HG03039 (cell line): Measurements from ENCODE around the gene CCNI2.
"Not testable (repeated sequence)": the region's sequence is repeated elsewhere in the genome, so short reads cannot be mapped to it uniquely, and the experiment has no call there.

Source experiments
- ATAC-seq: cut with Tn5 transposase; IDR thresholded peaks from one replicate; pipeline ENCODE4 v1.9.1; 2021; ENCODE audit warnings: mild to moderate bottlenecking, moderate library complexity; ENCODE audit not compliant: unreplicated experiment

CCNI2 gene

GRCh38 chr5:132778856-132779255, 31.6 kb downstream of the CCNI2 start:
- ATAC-seq: no peak

GRCh38 chr5:132779961-132780360, 32.7 kb downstream of the CCNI2 start:
- ATAC-seq: no peak

- ATAC-seq: no peak
These were observed 33.4 kb downstream of the CCNI2 start for GRCh38 chr5:132780577-132780976.

DNA sequence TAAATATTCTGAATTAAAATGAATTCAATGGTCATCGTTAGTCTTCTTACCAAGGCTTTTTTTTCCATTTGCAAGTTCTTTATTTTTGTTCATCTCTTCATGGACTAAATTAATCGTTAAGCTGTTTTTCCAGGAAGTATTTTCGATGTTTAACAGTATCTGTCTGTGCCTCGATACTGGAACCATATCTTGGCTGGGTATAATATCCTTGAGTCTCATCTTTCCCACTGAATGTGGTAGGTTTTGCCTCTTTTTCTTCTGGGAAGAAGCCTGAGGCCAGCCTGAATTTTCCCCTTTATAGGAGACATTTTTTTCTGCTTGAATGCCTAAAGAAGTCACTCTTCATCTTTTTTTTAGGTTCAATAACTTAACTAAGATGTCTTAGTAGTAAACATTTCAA, 33.8 kb downstream of the CCNI2 start:
- ATAC-seq: no peak

- no peak for ATAC-seq
These were observed 34.9 kb downstream of the CCNI2 start for GRCh38 chr5:132782101-132782500.

DNA sequence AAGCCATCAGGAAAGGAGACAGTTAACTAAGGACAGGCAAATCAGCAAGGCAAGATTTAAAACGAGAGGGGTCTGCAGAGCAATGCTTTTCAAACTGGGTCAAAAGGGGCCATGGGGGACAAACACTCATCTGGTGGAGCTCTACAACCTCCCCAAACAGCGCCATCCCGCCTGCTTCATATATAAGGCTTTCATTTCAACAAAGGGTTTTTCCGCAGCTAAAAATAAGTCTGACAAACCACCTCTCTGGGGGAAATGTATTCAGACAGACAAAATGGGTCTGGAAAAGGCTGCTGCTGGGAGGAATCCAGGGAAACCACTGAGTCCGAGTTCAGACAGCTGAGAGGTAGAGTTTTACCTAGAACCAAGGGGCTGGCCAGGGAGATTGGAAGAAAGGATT, 38.1 kb downstream of the CCNI2 start:
- no peak for ATAC-seq

DNA sequence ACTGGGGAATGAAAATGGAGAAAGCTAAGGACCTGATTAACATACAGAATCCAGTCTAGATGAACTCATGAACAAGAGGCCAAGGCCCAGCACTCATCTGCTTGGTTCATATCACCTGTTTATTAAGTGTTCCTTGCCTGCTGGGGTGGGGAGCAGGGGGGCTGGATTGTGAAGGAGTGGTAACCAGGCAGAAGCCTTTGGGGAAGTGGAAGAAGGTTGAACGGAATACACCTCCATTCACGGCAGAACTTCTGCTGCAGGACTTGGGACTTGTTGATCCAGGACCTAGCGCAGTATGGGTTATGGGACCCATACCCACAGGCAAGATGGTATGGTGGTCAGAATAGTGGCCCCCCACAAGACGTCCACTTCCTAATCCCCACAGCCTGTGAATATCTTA, 38.6 kb downstream of the CCNI2 start:
- no peak for ATAC-seq

DNA sequence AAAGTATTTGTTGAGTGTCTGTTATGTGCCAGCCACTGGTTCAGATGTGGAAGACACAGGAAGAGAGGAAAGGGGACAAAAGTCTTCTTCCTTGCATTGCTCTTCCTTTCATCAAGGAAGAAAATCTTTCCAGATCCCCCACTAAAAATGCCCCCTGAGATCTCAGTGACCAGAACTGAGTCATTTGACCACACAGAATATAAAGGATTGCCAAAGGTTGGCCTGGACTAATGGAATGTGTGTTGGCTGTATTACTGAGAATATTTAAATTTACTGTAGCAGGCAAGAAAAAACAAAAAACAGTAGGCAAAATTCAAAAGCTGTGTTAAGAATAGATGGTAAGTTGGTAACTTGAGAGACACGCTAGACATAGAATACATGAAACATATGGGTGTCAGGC, 39.9 kb downstream of the CCNI2 start:
- no peak for ATAC-seq

GRCh38 chr5:132788508-132788907, 41.3 kb downstream of the CCNI2 start:
- no peak for ATAC-seq

- no peak for ATAC-seq
These were observed 42.0 kb downstream of the CCNI2 start for GRCh38 chr5:132788990-132789886.

DNA sequence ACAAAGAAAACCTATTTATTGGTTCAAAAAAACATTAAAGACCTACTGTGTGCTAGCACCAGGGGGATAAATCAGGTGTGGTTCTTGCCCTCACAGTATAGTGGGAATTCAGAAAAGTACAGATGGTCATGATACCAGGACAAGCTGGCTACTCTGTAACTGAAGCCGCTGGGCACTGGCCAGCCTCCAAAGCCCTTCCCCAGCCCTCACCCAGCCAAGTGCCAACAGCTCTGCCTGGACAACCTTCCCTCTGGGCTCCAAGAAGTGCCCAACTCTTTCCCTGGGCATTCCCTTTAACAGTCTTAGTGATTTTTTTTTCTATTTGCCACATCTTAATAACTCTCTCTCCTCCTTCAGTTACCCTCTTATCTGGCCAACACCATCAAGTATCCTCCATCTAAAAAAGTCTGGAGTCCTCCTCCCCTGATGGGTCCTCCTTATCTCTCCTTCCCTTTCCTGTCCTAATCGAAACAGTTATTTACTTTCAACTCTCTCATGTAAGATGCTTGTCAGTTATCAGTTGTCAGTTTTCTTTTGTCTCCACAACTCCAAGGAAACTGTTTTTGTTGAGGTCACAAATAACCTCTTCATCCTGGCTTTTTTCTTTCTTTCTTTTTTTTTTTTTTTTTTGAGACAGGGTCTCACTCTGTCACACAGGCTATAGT, 43.1 kb downstream of the CCNI2 start:
- ATAC-seq: no peak

- ATAC-seq: no peak
These were observed 43.8 kb downstream of the CCNI2 start for GRCh38 chr5:132791026-132791425.

- no peak for ATAC-seq
These were observed 50.4 kb downstream of the CCNI2 start for GRCh38 chr5:132797651-132798050.

DNA sequence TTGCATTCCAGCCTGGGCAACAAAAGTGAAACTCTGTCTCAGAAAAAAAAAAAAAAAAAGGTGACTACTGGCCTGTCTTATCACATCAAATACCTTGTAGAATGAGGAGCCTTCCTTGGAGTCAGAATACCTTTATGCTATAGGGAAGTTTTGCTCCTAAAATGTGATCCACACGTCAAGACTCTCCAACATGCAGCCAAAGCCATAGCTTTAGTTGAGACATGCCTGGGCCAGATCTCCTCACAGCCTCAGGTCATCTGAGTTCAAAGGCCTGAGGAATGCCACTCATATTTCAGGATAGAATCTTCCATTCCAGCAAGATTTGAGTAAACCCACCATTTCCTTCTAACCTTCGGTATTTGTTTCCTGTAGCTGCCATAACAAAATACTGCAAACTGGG, 52.2 kb downstream of the CCNI2 start:
- no peak for ATAC-seq

- ATAC-seq: no peak
These were observed 53.3 kb downstream of the CCNI2 start for GRCh38 chr5:132800545-132800944.

DNA sequence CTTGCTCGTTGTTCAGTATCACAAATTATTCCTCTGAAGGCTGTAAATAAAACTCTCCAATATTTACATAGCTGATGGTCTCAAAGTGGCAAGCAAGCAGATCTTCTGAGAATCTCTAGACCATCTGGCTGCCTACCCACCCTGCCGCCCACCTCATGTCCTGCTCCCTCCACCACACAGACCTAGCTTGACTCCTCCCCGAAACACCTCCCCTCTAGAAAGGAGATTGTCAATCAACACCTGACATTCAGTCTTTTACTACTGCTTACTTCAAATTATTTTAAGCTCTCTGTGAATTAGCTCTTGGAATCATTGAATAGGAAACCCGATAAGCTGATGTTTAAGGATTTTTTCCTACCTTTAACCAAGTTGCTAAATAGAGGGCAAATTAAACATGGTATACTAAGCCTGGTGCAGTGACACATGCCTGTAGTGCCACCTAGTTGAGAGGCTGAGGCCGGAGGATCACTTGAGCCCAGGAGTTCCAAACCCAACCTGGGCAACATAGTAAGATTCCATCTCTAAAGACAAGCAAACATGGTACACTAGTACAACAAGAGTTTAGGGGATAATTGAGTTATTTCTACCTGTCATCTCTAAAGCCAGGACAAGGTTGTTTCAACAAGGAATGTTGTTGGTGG, 54.9 kb downstream of the CCNI2 start:
- ATAC-seq: no peak

GRCh38 chr5:132802685-132803066, 55.5 kb downstream of the CCNI2 start:
- ATAC-seq: not testable (repeated sequence)
